ENCODE measurements around the gene KLK14. TPM values are rescaled to one million over a fixed set of nuclear protein-coding genes. Genes with fewer than 3 reads are reported as not detected.
A peak's percentile ranks its signal among the peaks of the same experiment; 100 is the strongest.

The KLK14 gene
- total RNA-seq, 2 donors from 2014 or later: 4.2 to 5.3 TPM

- WGBS: 71% methylated on average over 9 of the region's 9 CpGs
- H3K4me3 ChIP-seq: no peak overlapping the region
- H3K27ac ChIP-seq: no peak overlapping the region
- DNase-seq (ENCODE audit: low spot score): no peak
- H3K4me1 ChIP-seq (replicated peaks): no peaks in the 10 kb centered on the region
- H3K27me3 ChIP-seq (replicated peaks; ENCODE audit: insufficient read depth): no peaks in the 10 kb centered on the region
- intact Hi-C loops (cut with DNase I): no loop called here
- TF ChIP-seq CTCF (IDR thresholded peaks at IDR 0.05) (no peak), POLR2A (IDR thresholded peaks at IDR 0.05) (no peak), POLR2AphosphoS5 (IDR thresholded peaks at IDR 0.05) (no peak)
- no peaks in the 10 kb centered on the region for H3K36me3 ChIP-seq
- no peaks in the 10 kb centered on the region for H3K9me3 ChIP-seq
Observed at GRCh38 chr19:51036519-51036918, 46.2 kb downstream of the KLK14 start.

GRCh38 chr19:51034704-51035103, 48.0 kb downstream of the KLK14 start, which contains the start of gene KLK12:
KLK12 (minus strand) TSS chr19:51035002; CDS start chr19:51034621, 381 bp downstream.
- Histone ChIP-seq H3K36me3 (no peaks in the 10 kb centered on the region), H3K4me3 (no peak within 1 kb of the TSS), H3K9me3 (no peaks in the 10 kb centered on the region), H3K27me3 (replicated peaks; ENCODE audit: insufficient read depth) (no peaks in the 10 kb centered on the region), H3K4me1 (replicated peaks) (no peaks in the 10 kb centered on the region), H3K27ac (no peak within 1 kb of the TSS)
- DNase-seq (ENCODE audit: low spot score): peak; percentile 42
- TF ChIP-seq POLR2AphosphoS5 (IDR thresholded peaks at IDR 0.05) (peak; percentile 34), POLR2A (IDR thresholded peaks at IDR 0.05) (no peak), CTCF (IDR thresholded peaks at IDR 0.05) (no peak)
- intact Hi-C loops (cut with DNase I): no loop called here
- 24% methylated on average over 11 of the region's 11 CpGs for WGBS

GRCh38 chr19:51031880-51032225, 50.8 kb downstream of the KLK14 start:
- no peaks in the 10 kb centered on the region for H3K9me3 ChIP-seq
- H3K36me3 ChIP-seq: no peaks in the 10 kb centered on the region
- no peak overlapping the region for H3K27ac ChIP-seq
- DNase-seq (ENCODE audit: low spot score): no peak
- 93% methylated on average over 21 of the region's 28 CpGs for WGBS
- intact Hi-C loops (cut with DNase I): no loop called here
- no peaks in the 10 kb centered on the region for H3K4me1 ChIP-seq (replicated peaks)
- H3K4me3 ChIP-seq: no peak overlapping the region
- H3K27me3 ChIP-seq (replicated peaks; ENCODE audit: insufficient read depth): no peaks in the 10 kb centered on the region
- TF ChIP-seq POLR2A (IDR thresholded peaks at IDR 0.05) (no peak), POLR2AphosphoS5 (IDR thresholded peaks at IDR 0.05) (no peak), CTCF (IDR thresholded peaks at IDR 0.05) (no peak)

- DNase-seq (ENCODE audit: low spot score): no peak
- intact Hi-C loops (cut with DNase I): no loop called here
- Histone ChIP-seq H3K4me3 (no peak overlapping the region), H3K36me3 (no peaks in the 10 kb centered on the region), H3K27me3 (replicated peaks; ENCODE audit: insufficient read depth) (no peaks in the 10 kb centered on the region), H3K4me1 (replicated peaks) (no peaks in the 10 kb centered on the region), H3K27ac (no peak overlapping the region), H3K9me3 (no peaks in the 10 kb centered on the region)
- no peak for TF ChIP-seq POLR2A (IDR thresholded peaks at IDR 0.05)
- TF ChIP-seq POLR2AphosphoS5 (IDR thresholded peaks at IDR 0.05): no peak
- no peak for TF ChIP-seq CTCF (IDR thresholded peaks at IDR 0.05)
- 90% methylated on average over 7 of the region's 7 CpGs for WGBS
Observed at GRCh38 chr19:51031220-51031879, 51.3 kb downstream of the KLK14 start.

- Histone ChIP-seq H3K36me3 (no peaks in the 10 kb centered on the region), H3K9me3 (no peaks in the 10 kb centered on the region), H3K4me1 (replicated peaks) (no peaks in the 10 kb centered on the region), H3K4me3 (no peak overlapping the region), H3K27ac (no peak overlapping the region), H3K27me3 (replicated peaks; ENCODE audit: insufficient read depth) (no peaks in the 10 kb centered on the region)
- TF ChIP-seq POLR2AphosphoS5 (IDR thresholded peaks at IDR 0.05): no peak
- TF ChIP-seq POLR2A (IDR thresholded peaks at IDR 0.05): no peak
- TF ChIP-seq CTCF (IDR thresholded peaks at IDR 0.05): no peak
- intact Hi-C loops (cut with DNase I): no loop called here
- DNase-seq (ENCODE audit: low spot score): no peak
- 84% methylated on average over 13 of the region's 13 CpGs for WGBS
Observed at GRCh38 chr19:51030631-51031030, 52.1 kb downstream of the KLK14 start.
